Karpas-422 (cell line): Measurements from ENCODE around the gene PRR15L. TPM values are rescaled to one million over a fixed set of nuclear protein-coding genes. Genes with fewer than 3 reads are reported as not detected.
"Not testable (repeated sequence)": the region's sequence is repeated elsewhere in the genome, so short reads cannot be mapped to it uniquely, and the experiment has no call there.

Experiments
- DNase-seq: peaks from one replicate; pipeline ENCODE4 v3.0.0-alpha.2; 2015
- H2AFZ ChIP-seq: fragments of 200-600 bp; sonication (generic); 2 replicates; pipeline ENCODE4 v1.6.1; 2014; ENCODE audit warnings: antibody characterized with exemption, low read length, mixed read lengths
- H3K27ac ChIP-seq: fragments of 200-600 bp; sonication (generic); 2 replicates; pipeline ENCODE4 v1.5.1; 2014; ENCODE audit warnings: mild to moderate bottlenecking, low read length, moderate library complexity
- H3K27me3 ChIP-seq: fragments of 200-600 bp; sonication (generic); 2 replicates; pipeline ENCODE4 v1.6.1; 2014; ENCODE audit warnings: low read length, mixed read lengths
- H3K36me3 ChIP-seq: fragments of 200-600 bp; sonication (generic); 2 replicates; pipeline ENCODE4 v1.6.1; 2014; ENCODE audit warnings: low read length, mixed read lengths; ENCODE audit not compliant: insufficient read depth
- H3K4me1 ChIP-seq: fragments of 200-600 bp; sonication (generic); 2 replicates; pipeline ENCODE4 v1.6.1; 2014; ENCODE audit warnings: mild to moderate bottlenecking, low read length, mixed read lengths
- H3K4me2 ChIP-seq: fragments of 200-600 bp; sonication (generic); 2 replicates; pipeline ENCODE4 v1.6.1; 2014; ENCODE audit warnings: low read length, low read depth, mild to moderate bottlenecking; ENCODE audit not compliant: poor library complexity, severe bottlenecking
- H3K4me3 ChIP-seq: fragments of 200-600 bp; sonication (generic); 2 replicates; pipeline ENCODE4 v1.5.1; 2014; ENCODE audit warnings: mild to moderate bottlenecking, antibody characterized with exemption, low read length, mixed read lengths
- H3K79me2 ChIP-seq: fragments of 200-600 bp; sonication (generic); 2 replicates; pipeline ENCODE4 v1.6.1; 2014; ENCODE audit warnings: mild to moderate bottlenecking, low read length, mixed read lengths
- H3K9ac ChIP-seq: fragments of 200-600 bp; sonication (generic); 2 replicates; pipeline ENCODE4 v1.6.0; 2014; ENCODE audit warnings: low read length
- H3K9me2 ChIP-seq: fragments of 200-600 bp; sonication (generic), shearing (Covaris generic); replicated peaks from 2 replicates; pipeline ENCODE4 v1.6.0; 2014; ENCODE audit warnings: mild to moderate bottlenecking, low read length, moderate library complexity; ENCODE audit not compliant: insufficient read depth
- H3K9me3 ChIP-seq: fragments of 300-700, 200-600 bp; sonication (generic); 2 replicates; pipeline ENCODE4 v1.6.1; 2014; ENCODE audit warnings: low read length, mixed read lengths
- H4K20me1 ChIP-seq: fragments of 200-600 bp; sonication (generic); 2 replicates; pipeline ENCODE4 v1.6.1; 2014; ENCODE audit warnings: mild to moderate bottlenecking, antibody characterized with exemption, low read length, low read depth; ENCODE audit not compliant: insufficient read depth
- total RNA-seq: library from RNA; depleted of rRNA; stranded (reverse); fragments of >200 nt; shearing (Covaris generic); gene quantifications from 2 replicates; pipeline ENCODE4 v1.2.3, GENCODE V29; 2014; ENCODE audit warnings: low replicate concordance

PRR15L gene
- total RNA-seq, 1 experiment from 2014 or later: 0.97 TPM

DNA sequence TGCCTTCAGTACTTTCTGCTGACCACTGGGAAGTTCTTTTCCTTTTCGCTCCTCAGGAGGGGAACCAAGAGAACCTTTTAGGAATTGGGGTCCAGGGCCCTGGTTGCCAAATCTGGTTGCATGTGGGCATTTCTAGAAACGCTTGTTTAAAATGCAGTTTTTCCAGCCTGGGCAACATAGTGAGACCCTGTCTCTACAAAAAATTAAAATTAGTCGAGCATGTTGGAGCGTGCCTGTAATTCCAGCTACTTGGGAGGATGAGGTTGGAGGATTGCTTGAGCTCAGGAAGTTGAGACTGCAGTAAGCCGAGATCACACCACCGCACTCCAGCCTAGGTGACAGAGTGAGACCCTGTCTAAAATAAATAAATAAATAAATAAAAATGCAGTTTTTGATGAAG, 15.1 kb downstream of the PRR15L start:
- Histone ChIP-seq H3K4me3 (peak overlapping the region; percentile 68), H3K9me2 (no peaks in the 10 kb centered on the region), H3K9ac (peak overlapping the region; percentile 81), H3K4me1 (peaks cover 37% of the 10 kb centered on the region), H2AFZ (no peak overlapping the region), H3K36me3 (no peaks in the 10 kb centered on the region), H3K9me3 (no peaks in the 10 kb centered on the region), H3K27ac (peak overlapping the region; percentile 64), H3K79me2 (peaks cover 8% of the 10 kb centered on the region), H4K20me1 (no peaks in the 10 kb centered on the region), H3K27me3 (no peaks in the 10 kb centered on the region), H3K4me2 (peak overlapping the region; percentile 87)
- DNase-seq: no peak

- H3K36me3 ChIP-seq: no peaks in the 10 kb centered on the region
- H3K4me1 ChIP-seq: peaks cover 36% of the 10 kb centered on the region
- H3K4me3 ChIP-seq: peak overlapping the region; percentile 68
- peak; percentile 65 for DNase-seq
- no peaks in the 10 kb centered on the region for H3K27me3 ChIP-seq
- peaks cover 8% of the 10 kb centered on the region for H3K79me2 ChIP-seq
- H3K27ac ChIP-seq: peak overlapping the region; percentile 64
- no peaks in the 10 kb centered on the region for H4K20me1 ChIP-seq
- H3K9me3 ChIP-seq: no peaks in the 10 kb centered on the region
- H3K9me2 ChIP-seq: no peaks in the 10 kb centered on the region
- peak overlapping the region; percentile 81 for H3K9ac ChIP-seq
- no peak overlapping the region for H2AFZ ChIP-seq
- H3K4me2 ChIP-seq: peak overlapping the region; percentile 87
Measured at GRCh38 chr17:47942096-47942510, 15.6 kb downstream of the PRR15L start.

- peak; percentile 99 for DNase-seq
- H3K4me2 ChIP-seq: peak within 1 kb of the TSS; percentile 87
- H4K20me1 ChIP-seq: no peaks in the 10 kb centered on the region
- no peaks in the 10 kb centered on the region for H3K27me3 ChIP-seq
- H3K27ac ChIP-seq: peak within 1 kb of the TSS; percentile 64
- H3K4me1 ChIP-seq: peaks cover 37% of the 10 kb centered on the region
- no peaks in the 10 kb centered on the region for H3K9me2 ChIP-seq
- H3K79me2 ChIP-seq: peaks cover 8% of the 10 kb centered on the region
- no peaks in the 10 kb centered on the region for H3K9me3 ChIP-seq
- H3K36me3 ChIP-seq: no peaks in the 10 kb centered on the region
- H3K4me3 ChIP-seq: peak within 1 kb of the TSS; percentile 68
- H2AFZ ChIP-seq: peak within 1 kb of the TSS; percentile 57
- peak within 1 kb of the TSS; percentile 81 for H3K9ac ChIP-seq
Measured at GRCh38 chr17:47941246-47942095, 16.2 kb downstream of the PRR15L start, which contains the start of gene PNPO. TSS of gene PNPO (plus strand) at chr17:47941571. CDS start at chr17:47941676, 105 bp downstream.

DNA sequence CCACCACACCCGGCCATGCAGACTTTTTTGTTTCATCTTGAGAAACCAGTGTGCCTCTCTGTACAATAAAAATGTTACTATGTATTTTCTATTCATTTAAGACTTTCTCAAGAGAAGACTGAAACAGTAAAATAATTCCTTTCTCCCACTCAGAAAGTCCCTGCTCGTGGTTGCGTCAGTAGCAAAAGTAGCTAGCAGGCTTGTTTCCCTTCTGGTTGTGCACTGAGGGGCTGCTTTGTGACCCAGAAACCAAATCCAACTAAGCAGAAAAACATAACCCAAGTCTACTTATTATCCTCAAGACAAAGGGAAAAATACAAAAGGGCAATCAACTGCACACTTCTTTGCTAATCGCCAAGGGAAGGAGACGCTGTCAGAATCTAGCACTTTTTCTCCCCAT, 19.7 kb downstream of the PRR15L start:
- Histone ChIP-seq H3K4me1 (peaks cover 25% of the 10 kb centered on the region), H3K9me2 (no peaks in the 10 kb centered on the region), H3K9ac (no peak overlapping the region), H3K27ac (no peak overlapping the region), H3K4me3 (no peak overlapping the region), H2AFZ (no peak overlapping the region), H4K20me1 (no peaks in the 10 kb centered on the region), H3K79me2 (peaks cover 8% of the 10 kb centered on the region), H3K27me3 (no peaks in the 10 kb centered on the region), H3K9me3 (no peaks in the 10 kb centered on the region), H3K4me2 (no peak overlapping the region), H3K36me3 (no peaks in the 10 kb centered on the region)
- DNase-seq: no peak

- Histone ChIP-seq H3K9ac (no peak overlapping the region), H3K4me2 (no peak overlapping the region), H2AFZ (no peak overlapping the region)
Measured at GRCh38 chr17:47935961-47936360, 21.7 kb downstream of the PRR15L start.

GRCh38 chr17:47935468-47935867, 22.2 kb downstream of the PRR15L start:
- not testable (repeated sequence) for H3K4me1 ChIP-seq, H3K9me3 ChIP-seq, H3K36me3 ChIP-seq, H3K79me2 ChIP-seq, DNase-seq, H3K4me2 ChIP-seq, H3K4me3 ChIP-seq, H3K27me3 ChIP-seq, H3K27ac ChIP-seq, H2AFZ ChIP-seq, H3K9me2 ChIP-seq, H4K20me1 ChIP-seq, H3K9ac ChIP-seq

More at GRCh38 chr17:47935961-47936360, 21.7 kb downstream of the PRR15L start:
- Histone ChIP-seq H3K36me3 (no peaks in the 10 kb centered on the region), H3K4me3 (no peak overlapping the region), H3K9me3 (no peaks in the 10 kb centered on the region), H3K79me2 (no peaks in the 10 kb centered on the region), H4K20me1 (no peaks in the 10 kb centered on the region), H3K27ac (no peak overlapping the region), H3K9me2 (no peaks in the 10 kb centered on the region), H3K27me3 (no peaks in the 10 kb centered on the region), H3K4me1 (peaks cover 13% of the 10 kb centered on the region)
- no peak for DNase-seq

DNA sequence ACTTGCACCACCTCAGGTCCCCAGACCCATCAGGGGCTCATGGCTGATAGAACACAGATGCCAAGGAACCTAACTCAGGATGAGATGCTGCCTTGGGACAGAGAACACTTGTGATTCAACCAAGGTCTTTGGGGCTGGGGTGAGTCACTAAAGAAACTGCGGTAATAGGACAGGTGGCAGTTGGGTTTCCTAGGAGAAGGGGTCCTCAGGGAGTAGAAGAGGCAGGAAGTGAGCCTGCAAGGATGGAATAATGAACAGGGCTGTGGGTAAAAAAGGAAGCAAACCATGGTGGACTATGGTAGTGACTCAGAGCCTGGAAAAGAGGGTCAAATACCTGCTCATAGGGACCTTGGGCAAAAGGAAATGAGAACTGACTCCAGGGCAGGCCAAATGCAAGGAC, 22.8 kb downstream of the PRR15L start:
- H2AFZ ChIP-seq: no peak overlapping the region
- H3K27ac ChIP-seq: no peak overlapping the region
- no peak overlapping the region for H3K4me2 ChIP-seq
- H3K9me3 ChIP-seq: no peaks in the 10 kb centered on the region
- H3K4me1 ChIP-seq: 0 out of 2 replicates have a peak, but pooled peaks cover 4% of the 10 kb centered on the region
- no peak overlapping the region for H3K9ac ChIP-seq
- no peak for DNase-seq
- H3K9me2 ChIP-seq: no peaks in the 10 kb centered on the region
- H3K36me3 ChIP-seq: no peaks in the 10 kb centered on the region
- no peaks in the 10 kb centered on the region for H3K79me2 ChIP-seq
- H3K4me3 ChIP-seq: no peak overlapping the region
- H4K20me1 ChIP-seq: no peaks in the 10 kb centered on the region
- H3K27me3 ChIP-seq: no peaks in the 10 kb centered on the region

- no peak overlapping the region for H3K27ac ChIP-seq
- H3K4me1 ChIP-seq: 0 out of 2 replicates have a peak, but pooled peaks cover 2% of the 10 kb centered on the region
- no peak for DNase-seq
- no peaks in the 10 kb centered on the region for H3K79me2 ChIP-seq
- no peaks in the 10 kb centered on the region for H3K9me3 ChIP-seq
- no peak overlapping the region for H2AFZ ChIP-seq
- no peak overlapping the region for H3K4me3 ChIP-seq
- no peak overlapping the region for H3K9ac ChIP-seq
- H3K9me2 ChIP-seq: no peaks in the 10 kb centered on the region
- no peaks in the 10 kb centered on the region for H3K36me3 ChIP-seq
- H4K20me1 ChIP-seq: no peaks in the 10 kb centered on the region
- H3K27me3 ChIP-seq: no peaks in the 10 kb centered on the region
- H3K4me2 ChIP-seq: no peak overlapping the region
Measured at GRCh38 chr17:47931848-47932247, 25.8 kb downstream of the PRR15L start.
